ENCODE measurements around the gene HLA-A.
"Not testable (repeated sequence)": the region's sequence is repeated elsewhere in the genome, so short reads cannot be mapped to it uniquely, and the experiment has no call there.

HLA-A gene

DNA sequence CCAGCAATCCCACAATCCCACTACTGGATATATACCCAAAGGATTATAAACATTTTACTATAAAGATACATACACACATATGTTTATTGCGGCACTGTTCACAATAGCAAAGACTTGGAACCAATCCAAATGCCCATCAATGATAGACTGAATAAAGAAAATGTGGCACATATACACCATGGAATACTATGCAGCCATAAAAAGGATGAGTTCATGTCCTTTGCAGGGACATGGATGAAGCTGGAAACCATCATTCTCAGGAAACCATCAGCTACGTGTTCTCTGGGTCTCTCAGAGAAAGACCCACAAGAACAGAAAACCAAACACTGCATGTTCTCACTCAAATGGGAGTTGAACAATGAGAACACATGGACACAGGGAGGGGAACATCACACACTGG, 21.4 kb downstream of the HLA-A start:
- DNase-seq = not testable (repeated sequence)

DNA sequence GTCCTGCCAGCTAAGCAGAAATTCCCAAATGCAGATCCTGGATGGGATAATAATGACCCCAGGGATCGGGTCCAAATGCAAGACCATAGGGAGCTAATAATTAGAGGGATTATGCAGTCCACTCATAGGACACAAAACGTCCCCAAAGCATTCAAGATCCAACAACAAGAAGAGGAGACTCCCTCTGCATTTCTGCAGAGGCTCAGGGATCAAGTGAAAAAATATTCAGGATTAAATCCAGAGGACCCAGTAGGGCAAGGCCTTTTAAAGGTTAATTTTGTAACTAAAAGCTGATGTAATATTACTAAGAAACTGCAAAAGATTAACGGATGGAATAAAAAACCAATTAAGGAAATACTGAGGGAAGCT, 22.2 kb downstream of the HLA-A start:
- no peak for DNase-seq

DNA sequence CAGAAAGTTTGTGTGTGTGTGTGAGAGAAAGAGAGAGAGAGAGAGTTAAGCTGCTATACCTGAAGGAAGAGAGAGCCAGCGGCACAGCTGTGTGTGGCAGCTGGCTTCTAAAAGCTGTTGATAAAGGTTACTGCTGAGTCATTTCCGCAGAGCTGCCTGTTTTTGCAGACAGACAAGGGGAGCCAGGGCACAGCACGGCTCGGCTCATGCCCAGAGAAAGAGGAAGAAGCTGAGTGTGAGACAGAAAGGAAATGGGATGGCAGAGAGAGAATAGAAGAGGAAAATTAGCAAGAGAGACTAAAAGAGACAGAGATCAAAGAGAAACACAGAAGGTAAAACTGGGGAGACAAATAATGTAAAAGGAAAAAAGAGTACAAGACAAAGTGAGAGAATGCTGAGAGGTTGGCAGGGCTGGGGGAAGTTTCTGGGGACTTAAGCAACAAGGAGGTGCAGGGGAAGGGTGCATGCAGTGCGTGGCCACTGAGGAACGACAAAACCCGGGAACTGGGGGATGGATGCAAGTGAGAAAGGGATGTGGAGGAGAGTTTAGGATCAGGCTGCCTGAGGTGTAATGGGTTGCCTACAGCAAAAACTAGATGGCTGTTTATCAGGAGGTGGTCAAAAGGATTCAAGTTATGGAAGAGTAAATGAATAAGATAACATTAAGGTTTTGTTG, 22.7 kb downstream of the HLA-A start:
- peak; percentile 84 for DNase-seq

DNA sequence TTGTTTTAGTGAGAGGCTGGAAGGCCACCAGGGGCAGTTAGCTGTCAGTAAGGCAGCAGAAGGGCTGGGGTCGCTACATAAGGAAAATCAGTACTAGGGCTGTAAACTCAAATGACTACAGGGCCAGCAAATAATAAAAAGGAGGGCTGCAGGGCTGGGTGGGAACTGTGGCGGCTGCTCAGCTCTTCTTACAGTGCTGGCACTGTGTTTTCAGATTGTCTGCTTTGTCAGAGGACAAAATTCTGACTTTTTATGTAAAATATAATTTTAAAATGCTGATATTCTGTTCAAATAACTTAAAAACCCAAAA, 23.2 kb downstream of the HLA-A start:
- DNase-seq = no peak

DNA sequence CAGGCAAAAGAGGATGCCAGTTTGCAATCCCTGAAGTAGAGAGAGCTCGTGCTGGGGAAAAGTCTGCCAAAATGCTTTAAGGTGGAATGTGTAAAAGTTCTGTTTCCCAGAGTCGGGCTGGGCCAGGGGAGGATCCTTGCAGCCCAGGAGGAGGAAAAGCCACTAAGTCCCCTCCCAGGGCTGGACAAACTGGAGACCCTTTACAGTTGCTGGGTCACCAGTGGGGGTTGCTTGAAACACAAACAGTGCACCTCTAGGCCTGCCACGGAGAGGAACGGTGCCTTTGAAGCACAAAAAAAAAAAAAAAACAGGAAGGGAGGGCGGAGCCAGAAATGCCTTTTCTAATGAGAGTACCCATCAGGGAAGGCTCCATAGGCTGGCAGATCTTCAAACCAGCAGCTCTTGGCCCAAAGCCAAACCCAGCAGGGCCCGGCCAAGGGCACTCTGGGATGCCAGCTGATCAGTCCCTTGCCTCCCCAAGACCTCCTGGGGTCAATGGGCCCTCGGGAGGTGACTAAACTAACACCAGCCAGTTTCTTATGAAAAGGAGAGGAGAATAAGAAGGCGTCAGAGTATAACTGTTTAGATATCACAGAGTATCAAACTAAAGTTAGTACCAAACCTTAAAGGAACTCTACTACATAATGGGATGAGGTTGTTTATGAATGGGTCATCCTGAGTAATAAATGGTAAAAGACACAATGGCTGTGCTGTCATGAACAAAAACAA, 23.7 kb downstream of the HLA-A start:
- DNase-seq = peak; percentile 54

DNA sequence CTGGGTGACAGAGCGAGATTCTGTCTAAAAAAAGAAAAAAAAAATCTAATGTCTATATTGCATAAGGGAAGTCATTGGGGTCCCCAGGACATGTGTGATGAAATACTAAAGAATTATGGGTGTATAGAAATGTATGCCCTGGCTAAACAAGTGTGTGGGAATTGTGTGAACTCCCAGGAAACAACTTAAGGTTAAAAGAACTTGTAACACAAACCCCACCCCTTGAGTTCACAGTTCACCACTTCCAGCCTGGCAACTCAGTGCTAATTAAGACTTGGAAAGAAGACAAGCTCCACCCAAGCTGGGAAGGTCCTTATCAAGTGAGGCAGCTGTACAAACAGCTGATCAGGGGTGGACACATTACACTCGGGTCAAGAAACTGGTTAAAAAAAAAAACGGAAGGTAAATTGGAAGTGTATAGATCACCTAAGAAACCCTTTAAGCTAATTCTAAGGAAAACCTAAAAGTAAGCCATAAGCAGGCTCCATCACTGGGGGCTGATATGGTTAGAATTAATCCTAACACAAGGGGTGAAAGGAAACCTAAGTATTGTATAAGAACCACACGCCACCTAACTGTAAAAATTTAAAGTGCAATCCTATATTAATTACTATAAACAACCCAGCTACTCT, 25.2 kb downstream of the HLA-A start:
- DNase-seq = peak; percentile 29

DNA sequence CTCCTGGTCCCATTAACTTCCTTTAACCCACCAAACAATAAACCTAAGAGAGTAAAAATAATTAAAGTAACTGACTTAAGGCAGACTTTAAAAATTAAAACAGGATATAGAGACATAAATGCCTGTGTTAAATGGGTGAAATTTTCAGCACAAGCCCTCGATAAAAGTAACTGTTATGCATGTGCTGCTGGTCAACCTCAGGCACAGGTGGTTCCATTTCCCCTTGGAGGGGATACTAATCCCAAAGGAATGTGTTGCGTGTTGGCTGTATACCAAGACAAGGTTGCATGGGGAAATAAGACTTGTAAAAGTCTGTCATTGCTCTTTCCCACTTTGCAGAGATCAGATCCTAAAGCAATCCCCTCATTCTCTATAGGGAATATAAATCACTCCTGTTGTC, 25.8 kb downstream of the HLA-A start:
- DNase-seq = no peak

DNA sequence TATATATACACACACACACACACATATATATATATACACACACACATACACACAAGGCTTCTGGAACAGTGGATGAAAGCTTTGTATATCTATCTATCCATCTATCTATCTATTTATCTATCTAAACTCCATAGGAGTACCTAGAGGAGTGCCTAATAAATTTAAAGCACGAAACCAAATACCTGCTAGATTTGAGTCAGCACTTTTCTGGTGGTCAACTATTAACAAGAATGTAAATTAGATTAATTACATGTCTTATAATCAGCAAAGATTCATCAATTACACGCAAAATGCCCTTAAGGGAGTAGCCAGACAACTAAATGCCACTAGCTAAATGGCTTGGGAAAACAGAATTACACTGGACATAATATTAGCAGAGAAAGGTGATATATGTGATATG, 26.6 kb downstream of the HLA-A start:
- no peak for DNase-seq

DNA sequence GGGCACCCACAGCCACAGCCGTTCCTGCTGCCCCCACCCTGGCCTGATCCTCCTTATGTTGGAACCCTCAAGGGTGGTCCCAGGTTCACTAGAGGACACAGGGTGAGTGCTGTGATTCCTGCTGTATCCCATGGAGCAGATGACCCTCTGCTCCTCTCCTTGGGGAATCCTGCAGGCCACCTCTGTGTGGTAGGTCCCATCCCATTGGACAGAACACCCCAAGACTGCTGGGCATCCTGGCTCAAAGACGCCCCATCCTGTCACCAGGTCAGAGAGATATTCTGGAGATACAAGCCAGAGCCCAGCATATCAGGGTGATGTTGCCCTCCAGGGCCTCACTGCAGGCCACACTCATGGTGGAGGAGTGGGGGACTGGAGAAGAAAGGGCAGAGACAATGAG, 28.4 kb downstream of the HLA-A start:
- DNase-seq = no peak

DNA sequence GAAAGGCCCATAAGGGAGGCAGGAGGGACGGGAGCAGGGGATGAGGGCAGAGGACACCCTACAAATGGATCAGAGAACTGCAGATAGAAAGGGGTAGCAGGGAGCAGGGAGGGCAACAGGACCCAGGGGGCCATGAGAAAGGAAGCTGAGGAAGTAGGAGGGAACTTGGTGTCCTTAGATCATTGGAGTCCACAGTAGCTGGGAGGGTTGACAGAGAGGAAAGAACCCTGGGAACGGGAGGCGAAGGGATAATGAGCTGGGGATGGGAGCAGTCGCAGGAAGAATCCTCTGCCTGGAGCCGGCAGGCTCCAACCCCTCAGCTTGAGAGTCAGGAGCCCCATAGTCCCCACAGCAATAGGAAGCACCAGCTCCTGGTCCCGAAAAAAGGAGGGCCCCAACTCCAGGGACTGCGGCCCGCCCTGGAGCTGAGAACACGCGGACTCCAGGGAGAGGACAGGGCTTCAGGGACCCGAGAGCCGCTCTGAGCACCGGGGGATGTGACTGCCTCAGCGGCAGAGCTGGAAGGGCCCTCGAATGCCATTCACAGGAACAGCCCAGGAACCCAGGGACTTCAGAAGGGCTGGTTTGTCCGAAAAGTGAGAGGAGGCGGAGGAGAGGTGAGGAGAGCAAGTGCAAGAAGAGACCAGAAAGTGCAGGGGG, 32.7 kb downstream of the HLA-A start:
- no peak for DNase-seq

DNA sequence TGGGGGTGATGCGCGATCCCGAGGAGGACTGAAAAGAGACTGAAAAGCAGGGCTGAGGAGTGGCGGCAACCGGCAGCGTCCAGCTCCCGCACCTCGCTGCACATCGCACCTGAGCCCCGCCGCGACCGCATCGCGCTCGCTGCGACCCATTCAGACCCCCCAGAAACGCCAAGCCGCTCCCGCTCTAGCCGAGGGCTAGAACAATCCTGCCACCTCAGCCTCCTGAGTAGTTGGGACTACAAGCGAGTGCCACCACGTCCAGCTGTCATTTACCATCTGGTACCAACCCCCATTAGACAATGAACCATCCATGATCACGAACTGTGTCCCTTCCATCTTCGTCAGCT, 33.2 kb downstream of the HLA-A start:
- DNase-seq = no peak

DNA sequence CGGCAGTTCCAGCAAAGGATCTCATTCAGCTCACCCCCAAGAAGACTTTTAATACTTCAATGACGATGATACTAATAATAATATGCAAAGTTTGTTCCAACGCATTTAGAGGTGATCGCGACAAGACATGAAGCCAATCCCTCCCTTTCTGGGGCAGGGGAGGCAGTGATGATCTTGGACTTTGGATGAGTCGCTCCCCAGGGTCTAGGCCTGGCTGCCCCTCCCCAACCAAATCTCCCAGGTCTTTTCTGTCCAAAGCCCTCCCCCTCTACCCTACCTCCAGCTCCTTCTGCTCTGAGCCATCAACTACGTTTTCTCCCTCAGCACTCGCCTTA, 33.9 kb downstream of the HLA-A start:
- no peak for DNase-seq

DNA sequence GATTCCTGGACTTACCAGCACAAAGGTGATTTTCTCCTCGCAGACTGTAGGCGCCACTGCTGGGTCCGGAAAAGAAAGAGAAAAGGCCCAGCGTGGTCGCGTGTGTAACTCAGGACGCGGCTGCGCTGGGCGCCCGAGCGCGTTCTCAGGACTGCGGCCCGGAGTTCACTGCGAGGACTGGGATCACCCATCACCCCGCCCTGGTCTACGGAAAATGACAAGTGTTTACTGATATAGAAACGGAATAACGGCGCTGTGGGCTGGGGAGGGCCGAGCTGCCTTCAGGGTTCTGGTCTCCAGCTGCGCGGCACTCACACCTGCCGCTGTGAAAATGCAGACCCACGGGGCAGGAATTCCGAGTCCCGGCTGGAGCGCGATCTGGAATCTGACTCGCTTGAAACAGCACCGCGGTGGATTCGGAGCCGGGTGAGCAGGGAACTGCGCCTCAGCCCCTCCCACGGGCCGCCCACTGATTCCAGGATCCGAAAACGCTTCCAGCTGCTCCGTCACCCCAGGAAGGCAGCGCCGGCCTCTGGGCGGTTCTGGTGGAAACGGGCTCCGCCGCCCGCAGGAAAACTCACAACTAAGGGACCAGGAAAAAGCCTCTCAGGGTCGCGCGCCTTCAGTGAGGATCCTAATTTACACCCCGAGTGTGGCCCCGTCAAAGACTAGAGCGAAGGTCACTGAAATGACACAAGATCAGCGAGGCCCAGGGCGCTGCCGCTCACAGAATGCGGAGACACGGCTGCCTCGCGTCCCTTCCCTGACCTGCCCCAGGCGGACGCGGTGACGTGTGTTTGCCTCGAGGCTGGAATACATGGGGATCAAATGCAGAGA, 34.5 kb downstream of the HLA-A start:
- DNase-seq = peak; percentile 22

DNA sequence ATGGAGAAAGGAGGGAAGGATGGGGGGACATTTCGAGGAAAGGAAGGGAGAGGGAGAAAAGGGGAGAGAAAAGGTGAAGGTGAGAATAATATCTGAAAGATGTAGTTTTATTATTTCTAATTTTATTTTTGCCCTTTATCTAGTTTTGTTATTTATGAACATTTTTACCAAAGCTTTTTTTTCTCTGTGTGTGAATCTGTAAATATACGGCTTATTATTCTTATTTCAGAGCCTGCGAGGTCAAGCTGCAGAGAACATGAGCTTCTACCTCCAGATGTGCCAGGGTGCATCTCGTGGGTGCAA, 35.0 kb downstream of the HLA-A start:
- no peak for DNase-seq

DNA sequence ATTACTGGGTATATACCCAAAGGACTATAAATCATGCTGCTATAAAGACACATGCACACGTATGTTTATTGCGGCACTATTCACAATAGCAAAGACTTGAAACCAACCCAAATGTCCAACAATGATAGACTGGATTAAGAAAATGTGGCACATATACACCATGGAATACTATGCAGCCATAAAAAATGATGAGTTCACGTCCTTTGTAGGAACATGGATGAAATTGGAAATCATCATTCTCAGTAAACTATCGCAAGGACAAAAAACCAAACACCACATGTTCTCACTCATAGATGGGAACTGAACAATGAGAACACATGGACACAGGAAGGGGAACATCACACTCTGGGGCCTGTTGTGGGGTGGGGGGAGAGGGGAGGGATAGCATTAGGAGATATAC, 37.7 kb downstream of the HLA-A start:
- not testable (repeated sequence) for DNase-seq

DNA sequence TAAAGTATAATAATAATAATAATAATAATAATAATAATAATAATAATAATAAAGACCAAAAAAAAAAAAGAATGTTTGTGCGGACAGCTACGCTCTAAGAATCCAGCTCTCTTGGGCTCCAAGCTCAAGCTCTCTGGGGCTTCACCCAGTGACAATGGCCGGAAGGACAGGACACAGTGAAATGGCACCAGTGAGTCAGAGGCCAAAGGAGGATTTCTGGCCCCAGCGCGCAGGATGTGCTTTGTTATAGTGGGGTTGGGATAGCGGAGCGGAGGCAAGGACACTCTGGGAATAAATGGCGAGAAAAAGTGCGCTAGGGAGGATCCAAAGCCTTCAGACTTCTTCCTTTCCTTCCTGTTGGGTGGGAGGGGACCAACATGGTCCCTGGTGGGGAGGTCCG, 38.2 kb downstream of the HLA-A start:
- no peak for DNase-seq

DNA sequence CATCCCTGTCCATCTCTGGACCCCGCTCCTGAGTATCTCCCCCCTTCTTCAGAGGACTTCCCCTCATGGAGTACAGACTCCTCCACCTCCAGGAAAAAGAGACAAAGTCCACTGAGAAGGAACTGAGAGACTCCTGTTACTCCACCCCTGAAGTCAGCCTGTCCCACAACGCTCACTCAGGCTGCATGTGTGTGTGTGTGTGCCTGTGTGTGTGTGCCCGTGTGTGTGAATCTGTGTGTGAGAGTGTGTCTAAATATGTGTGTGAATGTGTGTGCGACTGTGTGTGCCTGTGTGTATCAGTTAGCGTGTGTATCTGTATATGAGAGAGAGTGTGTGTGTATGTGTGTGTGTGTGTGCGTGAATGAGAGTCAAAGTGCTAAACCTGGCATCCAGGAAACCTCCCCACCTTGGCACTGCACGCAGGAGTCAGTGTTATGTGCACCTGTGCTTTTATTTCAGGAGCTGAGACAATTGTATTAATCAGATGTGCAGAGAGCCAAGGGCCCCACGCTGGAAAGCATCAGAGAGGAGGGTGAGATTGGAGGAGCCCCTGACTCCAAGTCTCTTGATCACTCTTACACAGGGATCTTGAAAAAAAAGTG, 39.0 kb downstream of the HLA-A start:
- DNase-seq = no peak

DNA sequence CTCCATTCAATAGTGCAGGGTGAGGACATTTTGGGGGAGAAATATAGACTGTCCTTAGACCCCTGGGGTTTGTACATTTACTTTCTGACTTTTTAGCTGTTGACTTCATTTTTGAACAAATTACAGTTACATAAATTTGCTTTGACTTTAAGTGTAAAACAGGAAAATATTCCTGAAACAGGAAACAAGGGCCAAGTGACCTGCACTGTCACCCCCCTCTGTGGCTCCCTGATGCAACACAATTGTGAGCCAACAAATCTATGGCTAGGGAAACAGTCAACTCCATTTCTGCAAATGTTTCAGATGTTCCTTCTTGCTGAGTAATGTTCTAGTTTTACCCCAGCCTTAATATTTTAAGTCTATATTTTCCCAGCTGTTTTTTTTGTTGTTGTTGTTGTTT, 39.8 kb downstream of the HLA-A start:
- DNase-seq = no peak

DNA sequence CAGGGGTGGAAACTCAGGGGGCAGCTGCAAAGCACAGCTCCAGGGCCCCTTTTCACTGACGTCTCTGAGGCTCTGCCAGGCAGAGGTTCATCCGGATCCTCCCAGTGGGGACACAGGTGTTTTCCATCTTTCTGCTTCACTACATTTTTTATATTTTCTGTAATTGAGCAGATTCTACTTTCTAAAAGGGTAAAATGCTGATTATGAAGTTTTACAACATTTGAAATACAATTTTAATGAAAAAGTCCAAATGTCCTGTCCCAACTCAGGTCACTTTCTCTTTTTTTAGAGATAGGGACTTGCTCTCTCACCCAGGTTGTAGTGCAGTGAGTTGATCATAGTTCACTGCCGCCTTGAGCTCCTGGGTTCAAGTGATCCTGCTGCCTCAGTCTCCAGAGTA, 41.9 kb downstream of the HLA-A start:
- no peak for DNase-seq

DNA sequence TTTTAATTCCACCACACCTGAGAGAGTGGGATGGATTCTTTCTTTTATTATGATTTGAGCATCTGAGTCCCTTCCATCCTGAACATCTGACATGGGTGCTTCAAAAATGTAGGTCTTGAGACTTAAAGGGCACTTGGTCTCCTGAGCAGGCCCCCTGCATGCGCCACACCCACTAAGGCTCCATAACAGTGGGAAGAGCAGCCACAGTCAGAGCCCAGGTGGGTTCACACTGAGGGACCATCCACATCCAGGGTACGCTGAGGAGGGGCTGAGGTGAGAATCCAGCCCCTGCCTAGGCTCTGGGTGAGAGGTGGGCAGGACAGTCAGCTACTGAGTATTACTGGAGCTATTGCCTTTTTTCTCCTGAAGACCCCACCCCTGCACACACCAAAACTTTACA, 42.7 kb downstream of the HLA-A start:
- no peak for DNase-seq

DNA sequence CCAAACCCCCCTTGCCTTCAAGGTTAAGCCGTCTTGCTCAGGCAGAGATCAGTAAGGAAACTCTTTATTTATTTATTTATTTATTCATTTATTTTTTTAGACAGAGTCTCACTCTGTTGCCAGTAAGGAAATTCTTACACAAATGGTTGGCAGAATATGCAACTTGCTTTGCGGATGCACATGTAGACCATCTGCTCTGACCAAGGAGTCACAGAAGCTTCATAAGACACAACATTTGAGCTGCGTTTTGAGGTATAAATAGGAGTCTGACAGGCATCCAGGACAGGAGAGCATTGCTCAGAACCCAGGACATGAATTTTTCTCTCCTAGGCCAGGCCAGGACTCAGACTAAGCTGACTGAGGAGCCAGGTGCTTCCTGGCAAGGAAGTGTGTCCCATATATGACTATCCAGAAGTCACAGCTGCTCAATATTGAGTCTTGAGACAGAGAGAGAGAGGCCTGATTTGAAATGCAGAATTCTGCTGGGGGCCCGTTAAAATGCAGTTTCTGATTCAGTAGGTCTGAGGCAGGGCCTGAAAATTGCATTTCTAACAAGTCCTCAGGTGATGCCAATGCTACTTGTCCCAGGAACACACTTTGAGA, 43.9 kb downstream of the HLA-A start:
- DNase-seq = no peak

DNA sequence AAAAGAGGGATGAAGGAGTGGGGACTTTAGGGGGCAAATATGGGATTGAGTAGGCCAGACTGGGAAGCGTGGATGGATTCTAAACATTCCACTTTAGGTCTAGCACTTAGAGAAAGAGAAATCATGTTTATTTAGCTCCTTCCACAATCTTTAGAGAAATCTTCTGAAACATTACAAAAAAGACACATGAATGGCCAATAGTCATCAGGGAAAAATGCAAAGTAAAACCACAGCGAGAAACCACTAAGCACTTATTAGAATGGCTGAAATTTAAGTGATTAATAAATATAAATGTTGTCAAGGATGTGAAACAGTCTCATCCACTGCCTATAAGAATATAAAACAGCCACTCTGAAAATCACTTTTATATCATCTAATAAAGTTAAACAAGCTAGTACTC, 46.9 kb downstream of the HLA-A start:
- DNase-seq = no peak

DNA sequence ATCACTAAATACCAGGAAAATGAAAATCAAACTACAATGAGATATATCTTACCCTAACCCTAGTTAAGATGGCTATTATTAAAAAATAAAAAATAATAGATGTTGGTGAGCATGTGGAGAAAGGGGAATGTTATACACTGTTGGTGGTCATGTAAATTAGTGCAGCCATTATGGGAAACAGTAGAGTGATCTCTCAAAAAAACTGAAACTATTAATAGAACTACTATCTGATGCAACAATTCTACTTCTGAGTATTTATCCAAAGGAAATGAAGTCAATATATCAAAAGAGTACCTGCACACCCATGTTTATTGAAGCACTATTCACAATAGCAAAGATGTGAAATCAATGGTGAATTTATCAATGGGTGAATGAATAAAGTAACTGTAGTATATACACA, 48.6 kb downstream of the HLA-A start:
- DNase-seq = no peak
